HG03565 (cell line): Measurements from ENCODE around the gene SPC25.
A peak's percentile ranks its signal among the peaks of the same experiment; 100 is the strongest.
"Not testable (repeated sequence)": the region's sequence is repeated elsewhere in the genome, so short reads cannot be mapped to it uniquely, and the experiment has no call there.

Source experiments
- ATAC-seq: cut with Tn5 transposase; IDR thresholded peaks from one replicate; pipeline ENCODE4 v1.9.1; 2021; ENCODE audit warnings: mild to moderate bottlenecking, moderate library complexity; ENCODE audit not compliant: unreplicated experiment

The SPC25 gene

GRCh38 chr2:168890006-168890782 is at the start of gene SPC25:
Gene SPC25, minus strand, starts transcription at chr2:168890430. Its CDS starts 911 bp downstream, at chr2:168889519.
- peak; percentile 100 for ATAC-seq

GRCh38 chr2:168939918-168940317 is 49.7 kb upstream of the SPC25 start:
- peak; percentile 83 for ATAC-seq

DNA sequence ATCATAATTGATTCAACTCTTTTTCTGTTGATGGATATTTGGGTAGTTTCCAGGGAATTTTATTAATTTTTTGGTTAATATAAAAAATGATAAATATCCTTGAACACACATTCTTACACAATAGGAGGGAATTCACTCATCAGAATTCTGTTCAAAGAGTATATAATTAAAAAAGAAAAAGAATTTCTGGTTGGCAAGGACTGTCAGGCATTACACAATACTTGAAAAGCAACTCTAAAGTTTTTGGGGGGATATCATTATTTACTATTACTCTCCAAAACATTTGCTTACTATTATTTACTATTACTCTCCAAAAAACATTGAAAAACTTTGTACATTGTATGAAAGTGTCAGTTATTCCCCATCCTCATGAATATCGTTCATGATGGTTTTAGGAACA is 48.8 kb upstream of the SPC25 start:
- ATAC-seq: no peak

- no peak for ATAC-seq
These were observed 45.8 kb upstream of the SPC25 start for GRCh38 chr2:168935810-168936581.

- ATAC-seq: no peak
These were observed 44.6 kb upstream of the SPC25 start for GRCh38 chr2:168934826-168935225.

DNA sequence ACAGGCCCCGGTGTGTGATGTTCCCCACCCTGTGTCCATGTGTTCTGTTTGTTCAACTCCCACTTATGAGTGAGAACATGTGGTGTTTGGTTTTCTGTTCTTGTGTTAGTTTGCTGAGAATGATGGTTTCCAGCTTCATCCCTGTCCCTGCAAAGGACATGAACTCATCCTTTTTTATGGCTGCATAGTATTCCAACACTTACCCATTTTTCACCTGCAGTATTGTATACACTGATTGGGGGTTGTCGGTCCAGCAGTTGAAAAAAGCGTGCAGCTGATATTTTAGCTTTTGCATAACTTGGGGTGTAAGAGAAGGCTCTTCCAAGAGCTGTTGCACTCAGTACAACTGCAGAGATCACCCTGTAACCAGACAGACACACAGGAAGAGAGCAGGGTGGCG is 41.9 kb upstream of the SPC25 start:
- ATAC-seq: not testable (repeated sequence)

DNA sequence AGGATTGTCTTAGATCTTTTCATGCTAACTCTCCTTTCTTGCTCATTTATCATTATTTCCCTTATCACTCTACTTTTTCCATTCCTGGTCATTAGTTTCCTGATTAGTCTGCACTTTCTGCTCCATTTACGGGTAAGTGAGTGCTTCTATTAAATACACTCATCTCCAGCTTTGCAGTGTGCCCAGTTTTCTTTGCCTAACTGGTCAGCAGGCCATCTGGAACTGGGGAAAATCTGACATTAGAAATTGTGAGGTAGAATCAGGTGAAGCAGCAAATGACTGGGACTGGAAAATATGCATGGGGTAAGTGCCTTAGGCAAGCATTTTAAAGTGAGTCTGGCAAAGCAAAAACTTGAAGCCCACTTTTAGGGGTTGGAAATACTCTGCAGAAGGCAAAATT is 40.0 kb upstream of the SPC25 start:
- ATAC-seq: no peak

DNA sequence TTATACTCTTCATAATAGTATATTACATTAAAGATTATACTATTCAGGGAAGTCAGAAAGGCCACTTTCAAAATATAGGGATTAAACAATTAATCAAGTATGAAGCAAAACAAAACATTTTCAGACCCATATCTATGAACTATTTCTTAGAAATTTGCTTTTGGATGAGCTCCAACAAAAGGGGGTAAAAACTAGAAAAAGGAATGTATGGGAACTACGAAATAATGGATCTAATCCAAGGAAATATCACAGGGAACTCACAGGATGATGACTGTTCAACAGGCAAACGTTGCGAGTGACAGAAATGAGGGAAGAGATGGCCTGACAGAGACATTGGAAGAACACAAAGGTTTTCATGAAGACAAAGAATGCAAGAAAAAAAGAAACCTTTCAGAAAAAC is 38.8 kb upstream of the SPC25 start:
- ATAC-seq: no peak

- no peak for ATAC-seq
These were observed 38.0 kb upstream of the SPC25 start for GRCh38 chr2:168928113-168928831.

DNA sequence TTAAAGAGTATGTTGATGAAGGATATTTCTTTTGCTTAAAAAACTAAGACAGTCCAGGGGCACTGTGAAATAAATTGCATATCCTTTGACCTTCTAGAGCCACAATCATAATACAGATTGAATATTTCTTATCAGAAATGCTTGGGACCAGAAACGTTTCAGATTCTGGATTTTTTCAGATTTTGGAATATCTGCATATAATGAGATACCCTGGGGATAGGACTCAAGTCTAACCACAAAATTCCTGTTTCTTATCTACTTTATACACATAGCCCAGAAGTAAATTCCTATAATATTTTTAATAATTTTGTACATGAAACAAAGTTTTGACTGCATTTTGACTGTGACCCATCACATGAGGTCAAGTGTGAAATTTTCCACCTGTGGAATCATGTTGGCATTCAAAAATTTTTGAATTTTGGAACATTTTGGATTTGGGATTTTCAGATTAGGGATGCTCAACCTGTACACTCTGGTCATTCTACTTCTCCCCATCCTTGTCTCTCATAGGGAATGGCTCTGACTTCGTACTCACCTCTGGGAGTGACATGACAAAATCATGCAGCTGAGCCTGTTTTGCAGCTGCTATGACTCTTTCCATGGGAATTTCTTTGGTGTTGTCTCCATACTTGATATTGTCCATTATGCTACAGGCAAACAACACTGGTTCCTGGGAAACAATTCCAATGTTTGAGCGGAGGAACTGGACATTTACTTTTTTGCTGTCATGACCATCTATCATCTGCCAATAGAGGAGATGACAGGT is 36.6 kb upstream of the SPC25 start:
- ATAC-seq: no peak

GRCh38 chr2:168920504-168921157 is 30.4 kb upstream of the SPC25 start:
- ATAC-seq: no peak

DNA sequence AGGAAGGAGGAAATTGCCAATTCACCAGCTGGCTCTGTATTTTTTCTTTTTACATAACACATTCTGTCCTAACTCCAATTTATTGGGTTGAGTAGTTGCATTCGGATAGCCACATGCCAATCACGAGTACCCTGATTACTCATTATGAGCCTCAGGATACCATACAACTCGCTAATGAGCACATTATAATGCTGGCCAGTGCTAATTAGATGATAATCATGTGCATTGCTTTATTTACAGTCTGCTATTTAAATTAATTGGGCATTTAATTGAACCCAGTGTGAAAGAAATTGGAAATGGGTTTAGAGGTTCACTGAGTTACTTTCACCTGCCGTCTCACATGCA is 26.1 kb upstream of the SPC25 start:
- no peak for ATAC-seq

GRCh38 chr2:168915441-168916330 is 25.5 kb upstream of the SPC25 start:
- ATAC-seq: no peak

GRCh38 chr2:168913495-168913894 is 23.3 kb upstream of the SPC25 start:
- ATAC-seq: no peak

DNA sequence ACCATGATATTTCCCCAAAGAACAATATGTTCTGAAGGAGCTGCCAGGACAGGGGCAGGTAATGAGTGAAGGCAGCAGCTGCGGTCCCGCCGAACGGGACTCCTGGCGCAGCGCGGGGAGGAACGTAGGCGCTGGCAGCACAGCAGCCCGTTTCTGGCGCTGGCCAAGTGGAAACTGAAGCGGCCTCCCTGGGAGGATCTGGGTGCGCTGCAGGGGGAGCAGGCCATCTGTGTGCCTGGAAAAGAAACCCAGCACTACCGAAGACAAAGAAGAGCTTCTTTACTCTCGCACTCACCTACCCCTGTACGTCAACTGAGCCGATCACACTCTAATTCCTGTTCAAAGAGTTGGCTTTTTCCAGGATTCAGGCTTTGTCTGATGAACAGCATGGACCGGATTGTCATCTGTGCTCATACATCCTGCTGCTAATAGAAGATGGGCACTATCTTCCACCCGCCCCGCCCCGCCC is 22.7 kb upstream of the SPC25 start:
- ATAC-seq: no peak

GRCh38 chr2:168912466-168912865 is 22.2 kb upstream of the SPC25 start:
- ATAC-seq: no peak

- no peak for ATAC-seq
These were observed 20.1 kb upstream of the SPC25 start for GRCh38 chr2:168910330-168910729.

DNA sequence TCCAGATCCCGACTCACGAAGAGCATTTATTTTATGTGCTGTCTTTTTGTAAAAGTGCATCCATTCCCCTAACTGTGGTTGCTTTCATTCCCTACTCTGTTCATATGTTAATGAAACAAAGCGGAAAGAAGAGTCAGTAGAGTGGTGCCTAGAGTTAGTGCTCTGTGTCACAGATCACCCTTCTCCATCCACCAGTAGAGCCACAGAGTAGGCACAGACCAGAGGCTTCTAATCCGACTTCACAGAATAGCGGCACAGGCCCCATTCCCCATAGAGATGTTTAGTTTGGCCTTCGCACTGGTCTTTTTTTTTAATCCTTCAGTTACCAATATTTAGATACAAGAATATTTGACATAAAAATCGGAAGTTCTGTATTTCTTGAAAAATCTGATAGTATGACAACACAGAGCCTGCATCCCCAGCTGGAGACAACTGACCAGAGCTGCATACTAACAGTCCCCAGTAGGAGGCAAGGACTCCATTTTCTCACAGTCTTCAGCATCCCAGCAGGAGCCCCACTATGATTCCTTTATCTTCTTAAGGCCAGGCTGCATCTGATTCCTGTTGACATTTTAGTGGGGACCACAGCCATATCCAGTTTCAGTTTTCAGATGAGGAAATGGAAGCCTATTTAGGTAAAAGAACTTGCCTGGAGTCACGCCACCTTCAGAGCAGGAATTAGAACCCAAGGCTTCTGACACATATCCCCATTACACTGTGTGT is 17.9 kb upstream of the SPC25 start:
- ATAC-seq: no peak

- no peak for ATAC-seq
These were observed 14.1 kb upstream of the SPC25 start for GRCh38 chr2:168904358-168904757.
